ENCODE measurements around the gene CAPN15.

DNA sequence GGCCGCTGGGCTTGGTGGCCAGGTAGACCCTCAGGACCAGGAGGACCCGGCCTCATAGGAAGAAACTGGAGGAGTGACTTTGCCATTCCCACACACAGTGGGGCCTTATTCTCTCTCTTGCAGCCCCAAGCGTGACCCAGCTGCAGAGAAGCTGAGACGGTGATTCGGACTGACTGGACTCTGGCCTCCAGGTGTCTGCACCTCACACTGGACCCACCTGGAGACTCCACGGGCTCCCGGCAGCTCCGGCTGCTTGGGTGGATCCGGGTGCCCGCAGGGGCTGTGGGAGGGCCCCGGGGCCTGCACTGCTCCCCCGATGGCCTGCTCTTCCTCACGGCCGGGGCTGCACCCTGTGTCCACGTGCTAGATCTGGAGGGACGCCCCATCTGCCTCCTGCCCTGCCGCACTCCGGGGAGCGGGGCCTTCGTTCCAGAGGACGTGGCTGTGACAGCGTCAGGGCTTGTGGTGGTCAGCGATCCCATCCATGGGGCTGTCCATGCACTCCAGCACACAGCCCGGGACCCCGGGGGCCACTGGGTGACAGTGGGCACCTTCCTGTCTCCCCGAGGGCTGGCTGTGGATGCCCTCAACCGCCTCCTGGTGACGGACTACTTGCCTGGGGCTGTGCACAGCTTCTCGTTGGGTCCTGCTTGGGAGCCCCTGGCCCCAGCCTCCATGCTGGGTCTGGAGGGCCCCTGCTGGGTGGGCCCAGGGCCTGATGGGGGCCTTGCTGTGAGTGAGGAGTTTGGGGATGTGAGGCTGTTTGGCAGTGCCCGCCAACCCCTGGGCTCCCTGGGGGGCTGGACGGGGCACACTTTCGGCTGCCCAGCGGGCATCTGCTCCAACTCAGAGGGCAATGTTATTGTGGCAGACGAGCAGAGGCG lies 40.1 kb downstream of the CAPN15 start:
- TF ChIP-seq POLR2A (IDR thresholded peaks at IDR 0.05; ENCODE audit: low read depth, low read length): no peak
- TF ChIP-seq TAF1 (IDR thresholded peaks at IDR 0.05; ENCODE audit: borderline replicate concordance, low read depth, low read length): no peak
